SU-DHL-6 (cell line): Measurements from ENCODE around the gene WAS.
"Not testable (repeated sequence)": the region's sequence is repeated elsewhere in the genome, so short reads cannot be mapped to it uniquely, and the experiment has no call there.

Source experiments
- H2AFZ ChIP-seq: fragments of 200-600 bp; sonication (generic); 2 replicates; pipeline ENCODE4 v1.6.1; 2014; ENCODE audit warnings: low read depth, mild to moderate bottlenecking, moderate library complexity, mixed read lengths, antibody characterized with exemption, low read length; ENCODE audit not compliant: severe bottlenecking
- H3F3A ChIP-seq: fragments of 200-600 bp; shearing (Covaris generic); 2 replicates; pipeline ENCODE4 v1.6.0; 2016; ENCODE audit warnings: antibody characterized with exemption, mild to moderate bottlenecking; ENCODE audit not compliant: insufficient read depth
- H3K27ac ChIP-seq: fragments of 200-600 bp; sonication (generic); 2 replicates; pipeline ENCODE4 v1.5.1; 2016; ENCODE audit warnings: low read depth, mild to moderate bottlenecking, low read length, moderate library complexity, mixed read lengths
- H3K27me3 ChIP-seq: fragments of 200-600 bp; sonication (generic), shearing (Covaris generic); 2 replicates; pipeline ENCODE4 v1.6.0; 2014; ENCODE audit warnings: mild to moderate bottlenecking, low read length
- H3K36me3 ChIP-seq: fragments of 200-600 bp; sonication (generic); 2 replicates; pipeline ENCODE4 v1.6.1; 2014; ENCODE audit warnings: mild to moderate bottlenecking, low read length, mixed read lengths
- H3K4me2 ChIP-seq: fragments of 300-600, 200-600 bp; shearing (Covaris generic), sonication (generic); 2 replicates; pipeline ENCODE4 v1.6.0; 2014; ENCODE audit warnings: low read length, low read depth, mild to moderate bottlenecking; ENCODE audit not compliant: poor library complexity, severe bottlenecking
- H3K4me3 ChIP-seq: fragments of 200-600 bp; sonication (generic); 2 replicates; pipeline ENCODE4 v1.5.1; 2014; ENCODE audit warnings: antibody characterized with exemption, low read length, mild to moderate bottlenecking, mixed read lengths; ENCODE audit not compliant: insufficient read depth, poor library complexity, severe bottlenecking
- H3K79me2 ChIP-seq: fragments of 200-600 bp; sonication (generic); 2 replicates; pipeline ENCODE4 v1.6.1; 2014; ENCODE audit warnings: mild to moderate bottlenecking, low read length, moderate library complexity; ENCODE audit not compliant: insufficient read depth
- H3K9ac ChIP-seq: fragments of 200-600 bp; sonication (generic); 2 replicates; pipeline ENCODE4 v1.7.0; 2014; ENCODE audit warnings: mild to moderate bottlenecking, low read length
- H3K9me2 ChIP-seq: fragments of 200-600 bp; sonication (generic); replicated peaks from 2 replicates; pipeline ENCODE4 v1.6.1; 2014; ENCODE audit warnings: low read length; ENCODE audit not compliant: insufficient read depth
- H3K9me3 ChIP-seq: fragments of 200-600 bp; sonication (generic); 2 replicates; pipeline ENCODE4 v1.6.1; 2014; ENCODE audit warnings: low read length, mixed read lengths; ENCODE audit not compliant: insufficient read depth
- H4K20me1 ChIP-seq: fragments of 200-600 bp; sonication (generic); 2 replicates; pipeline ENCODE4 v1.6.1; 2014; ENCODE audit warnings: low read depth, mild to moderate bottlenecking, antibody characterized with exemption, low read length, moderate library complexity, mixed read lengths
- EZH2phosphoT487 ChIP-seq: fragments of 200-600 bp; sonication (generic), shearing (Covaris generic); conservative IDR thresholded peaks from 2 replicates; pipeline ENCODE4 v1.6.1; 2018; ENCODE audit warnings: mild to moderate bottlenecking, antibody characterized with exemption, low read length, moderate library complexity, mixed read lengths
- TF ChIP-seq, protein P1 (sequence below): fragments of 200-600 bp; sonication (generic); IDR thresholded peaks from one replicate; pipeline ENCODE4 v1.5.1; 2017; ENCODE audit warnings: antibody characterized with exemption, mild to moderate bottlenecking, low read length, moderate library complexity; ENCODE audit not compliant: insufficient read depth, poor library complexity, severe bottlenecking

WAS gene

GRCh38 chrX:48645669-48646068, 37.9 kb upstream of the WAS start:
- TF ChIP-seq, protein P1, sequence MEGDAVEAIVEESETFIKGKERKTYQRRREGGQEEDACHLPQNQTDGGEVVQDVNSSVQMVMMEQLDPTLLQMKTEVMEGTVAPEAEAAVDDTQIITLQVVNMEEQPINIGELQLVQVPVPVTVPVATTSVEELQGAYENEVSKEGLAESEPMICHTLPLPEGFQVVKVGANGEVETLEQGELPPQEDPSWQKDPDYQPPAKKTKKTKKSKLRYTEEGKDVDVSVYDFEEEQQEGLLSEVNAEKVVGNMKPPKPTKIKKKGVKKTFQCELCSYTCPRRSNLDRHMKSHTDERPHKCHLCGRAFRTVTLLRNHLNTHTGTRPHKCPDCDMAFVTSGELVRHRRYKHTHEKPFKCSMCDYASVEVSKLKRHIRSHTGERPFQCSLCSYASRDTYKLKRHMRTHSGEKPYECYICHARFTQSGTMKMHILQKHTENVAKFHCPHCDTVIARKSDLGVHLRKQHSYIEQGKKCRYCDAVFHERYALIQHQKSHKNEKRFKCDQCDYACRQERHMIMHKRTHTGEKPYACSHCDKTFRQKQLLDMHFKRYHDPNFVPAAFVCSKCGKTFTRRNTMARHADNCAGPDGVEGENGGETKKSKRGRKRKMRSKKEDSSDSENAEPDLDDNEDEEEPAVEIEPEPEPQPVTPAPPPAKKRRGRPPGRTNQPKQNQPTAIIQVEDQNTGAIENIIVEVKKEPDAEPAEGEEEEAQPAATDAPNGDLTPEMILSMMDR, result no peak
- no peak for TF ChIP-seq EZH2phosphoT487
- H3K4me2 ChIP-seq, result no peak overlapping the region
- no peak overlapping the region for H3K27ac ChIP-seq
- H3K9ac ChIP-seq, result no peak overlapping the region
- H3K4me3 ChIP-seq, result no peak overlapping the region
- H3F3A ChIP-seq, result no peaks in the 10 kb centered on the region
- H2AFZ ChIP-seq, result no peak overlapping the region
- no peaks in the 10 kb centered on the region for H3K9me2 ChIP-seq
- no peaks in the 10 kb centered on the region for H3K27me3 ChIP-seq
- no peaks in the 10 kb centered on the region for H3K79me2 ChIP-seq
- H4K20me1 ChIP-seq, result no peaks in the 10 kb centered on the region
- no peaks in the 10 kb centered on the region for H3K36me3 ChIP-seq
- no peaks in the 10 kb centered on the region for H3K9me3 ChIP-seq

DNA sequence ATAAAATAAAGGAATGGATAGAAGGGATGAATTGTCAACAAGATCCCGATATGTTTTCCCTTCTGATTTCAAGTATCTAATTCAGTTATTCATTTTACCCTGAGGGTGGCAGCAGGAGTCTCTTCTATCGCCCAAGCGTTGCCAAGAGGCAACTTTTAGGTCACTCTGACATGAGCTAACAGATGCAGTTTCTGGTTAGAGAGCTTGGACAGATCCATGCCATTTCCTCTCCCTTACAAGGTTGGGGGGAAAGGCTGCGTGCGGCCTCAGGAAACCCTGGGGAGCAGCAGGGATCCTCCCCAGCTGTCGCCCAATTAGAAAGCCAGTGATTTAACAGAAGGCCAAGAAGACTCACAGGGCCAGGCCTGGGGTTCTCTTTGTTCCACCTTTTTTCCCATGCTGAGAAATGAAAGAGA, 35.3 kb upstream of the WAS start:
- Histone ChIP-seq H4K20me1 (no peaks in the 10 kb centered on the region), H3K27me3 (no peaks in the 10 kb centered on the region), H3K9me3 (no peaks in the 10 kb centered on the region), H3K4me2 (no peak overlapping the region), H3F3A (no peaks in the 10 kb centered on the region), H3K27ac (no peak overlapping the region), H3K4me3 (no peak overlapping the region), H3K9me2 (no peaks in the 10 kb centered on the region), H3K79me2 (no peaks in the 10 kb centered on the region), H3K36me3 (no peaks in the 10 kb centered on the region), H2AFZ (no peak overlapping the region), H3K9ac (no peak overlapping the region)
- TF ChIP-seq EZH2phosphoT487, result no peak
- TF ChIP-seq, protein P1, result no peak

GRCh38 chrX:48649102-48649501, 34.5 kb upstream of the WAS start:
- no peak overlapping the region for H3K27ac ChIP-seq
- no peak overlapping the region for H3K9ac ChIP-seq
- no peaks in the 10 kb centered on the region for H3K9me3 ChIP-seq
- H3K79me2 ChIP-seq, result no peaks in the 10 kb centered on the region
- no peak overlapping the region for H3K4me3 ChIP-seq
- no peaks in the 10 kb centered on the region for H3K36me3 ChIP-seq
- H3K4me2 ChIP-seq, result no peak overlapping the region
- no peak overlapping the region for H2AFZ ChIP-seq
- H4K20me1 ChIP-seq, result no peaks in the 10 kb centered on the region
- TF ChIP-seq, protein P1, result no peak
- no peak for TF ChIP-seq EZH2phosphoT487
- no peaks in the 10 kb centered on the region for H3K9me2 ChIP-seq
- no peaks in the 10 kb centered on the region for H3K27me3 ChIP-seq
- no peaks in the 10 kb centered on the region for H3F3A ChIP-seq

GRCh38 chrX:48652055-48652579, 31.5 kb upstream of the WAS start:
- not testable (repeated sequence) for H3K79me2 ChIP-seq, H3K36me3 ChIP-seq, H3K9ac ChIP-seq, H3K4me2 ChIP-seq, H3K9me2 ChIP-seq, H3K9me3 ChIP-seq, H3K27me3 ChIP-seq, H3K27ac ChIP-seq, H4K20me1 ChIP-seq, H2AFZ ChIP-seq, H3F3A ChIP-seq, H3K4me3 ChIP-seq

DNA sequence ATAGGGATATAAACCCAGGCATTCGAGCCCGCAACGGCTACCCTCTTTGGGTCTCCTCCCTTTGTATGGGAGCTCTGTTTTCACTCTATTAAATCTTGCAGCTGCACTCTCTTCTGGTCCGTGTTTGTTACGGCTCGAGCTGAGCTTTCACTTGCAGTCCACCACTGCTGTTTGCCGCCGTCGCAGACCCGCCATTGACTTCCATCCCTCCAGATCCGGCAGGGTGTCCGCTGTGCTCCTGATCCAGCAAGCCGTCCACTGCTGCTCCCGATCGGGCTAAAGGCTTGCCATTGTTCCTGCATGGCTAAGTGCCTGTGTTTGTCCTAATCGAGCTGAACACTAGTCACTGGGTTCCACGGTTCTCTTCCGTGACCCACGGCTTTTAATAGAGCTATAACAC, 28.9 kb upstream of the WAS start:
- not testable (repeated sequence) for H3K27ac ChIP-seq, H4K20me1 ChIP-seq, H3K4me2 ChIP-seq, H3K4me3 ChIP-seq, H3K79me2 ChIP-seq, H3K9me2 ChIP-seq, H3F3A ChIP-seq, H3K9ac ChIP-seq, H3K27me3 ChIP-seq, H3K9me3 ChIP-seq, H3K36me3 ChIP-seq, H2AFZ ChIP-seq

DNA sequence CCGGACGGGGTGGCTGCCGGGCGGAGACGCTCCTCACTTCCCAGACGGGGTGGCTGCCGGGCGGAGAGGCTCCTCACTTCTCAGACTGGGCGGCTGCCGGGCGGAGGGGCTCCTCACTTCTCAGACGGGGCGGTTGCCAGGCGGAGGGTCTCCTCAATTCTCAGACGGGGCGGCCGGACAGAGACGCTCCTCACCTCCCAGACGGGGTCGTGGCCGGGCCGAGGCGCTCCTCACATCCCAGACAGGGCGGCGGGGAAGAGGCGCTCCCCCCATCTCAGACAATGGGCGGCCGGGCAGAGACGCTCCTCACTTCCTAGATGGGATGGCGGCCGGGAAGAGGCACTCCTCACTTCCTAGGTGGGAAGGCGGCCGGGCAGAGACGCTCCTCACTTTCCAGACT, 23.9 kb upstream of the WAS start:
- H3K36me3 ChIP-seq, H3K4me2 ChIP-seq, H3K27me3 ChIP-seq, H2AFZ ChIP-seq, H3K9ac ChIP-seq, H3K9me2 ChIP-seq, H3K9me3 ChIP-seq, H3K27ac ChIP-seq, H3K79me2 ChIP-seq, H3K4me3 ChIP-seq, H4K20me1 ChIP-seq, H3F3A ChIP-seq: not testable (repeated sequence)
